ENCODE measurements around the gene CCDC178.
A peak's percentile ranks its signal among the peaks of the same experiment; 100 is the strongest.
"Not testable (repeated sequence)": the region's sequence is repeated elsewhere in the genome, so short reads cannot be mapped to it uniquely, and the experiment has no call there.

Gene CCDC178

GRCh38 chr18:33184958-33185357 is 255.6 kb downstream of the CCDC178 start:
- TF ChIP-seq, protein P1, sequence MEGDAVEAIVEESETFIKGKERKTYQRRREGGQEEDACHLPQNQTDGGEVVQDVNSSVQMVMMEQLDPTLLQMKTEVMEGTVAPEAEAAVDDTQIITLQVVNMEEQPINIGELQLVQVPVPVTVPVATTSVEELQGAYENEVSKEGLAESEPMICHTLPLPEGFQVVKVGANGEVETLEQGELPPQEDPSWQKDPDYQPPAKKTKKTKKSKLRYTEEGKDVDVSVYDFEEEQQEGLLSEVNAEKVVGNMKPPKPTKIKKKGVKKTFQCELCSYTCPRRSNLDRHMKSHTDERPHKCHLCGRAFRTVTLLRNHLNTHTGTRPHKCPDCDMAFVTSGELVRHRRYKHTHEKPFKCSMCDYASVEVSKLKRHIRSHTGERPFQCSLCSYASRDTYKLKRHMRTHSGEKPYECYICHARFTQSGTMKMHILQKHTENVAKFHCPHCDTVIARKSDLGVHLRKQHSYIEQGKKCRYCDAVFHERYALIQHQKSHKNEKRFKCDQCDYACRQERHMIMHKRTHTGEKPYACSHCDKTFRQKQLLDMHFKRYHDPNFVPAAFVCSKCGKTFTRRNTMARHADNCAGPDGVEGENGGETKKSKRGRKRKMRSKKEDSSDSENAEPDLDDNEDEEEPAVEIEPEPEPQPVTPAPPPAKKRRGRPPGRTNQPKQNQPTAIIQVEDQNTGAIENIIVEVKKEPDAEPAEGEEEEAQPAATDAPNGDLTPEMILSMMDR (conservative IDR thresholded peaks at IDR 0.05; ENCODE audit: low read depth, low read length): no peak
- no peak for DNase-seq (ENCODE audit: low read depth)
- no peak overlapping the region for H3K4me3 ChIP-seq (ENCODE audit: low read length)

DNA sequence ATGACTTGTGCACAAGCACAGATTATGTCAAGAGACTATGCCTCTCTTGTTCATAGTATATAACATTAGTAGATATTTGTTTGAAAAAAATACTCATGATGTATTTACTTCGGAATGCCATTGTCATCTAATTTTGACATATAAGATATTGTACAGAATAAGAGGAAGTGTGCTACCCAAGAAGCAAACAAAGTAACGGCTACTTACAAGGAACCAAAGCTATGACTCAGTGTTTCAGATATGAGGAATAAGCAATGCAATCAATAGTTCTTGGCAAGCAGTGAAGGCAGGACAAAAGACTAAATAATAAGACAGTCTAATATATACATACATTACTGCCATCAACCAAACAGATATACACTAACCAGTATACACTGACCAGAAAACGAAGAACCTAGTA is 256.3 kb downstream of the CCDC178 start:
- DNase-seq (ENCODE audit: low read depth): peak; percentile 7
- TF ChIP-seq, protein P1 (conservative IDR thresholded peaks at IDR 0.05; ENCODE audit: low read depth, low read length): no peak
- H3K4me3 ChIP-seq (ENCODE audit: low read length): no peak overlapping the region

DNA sequence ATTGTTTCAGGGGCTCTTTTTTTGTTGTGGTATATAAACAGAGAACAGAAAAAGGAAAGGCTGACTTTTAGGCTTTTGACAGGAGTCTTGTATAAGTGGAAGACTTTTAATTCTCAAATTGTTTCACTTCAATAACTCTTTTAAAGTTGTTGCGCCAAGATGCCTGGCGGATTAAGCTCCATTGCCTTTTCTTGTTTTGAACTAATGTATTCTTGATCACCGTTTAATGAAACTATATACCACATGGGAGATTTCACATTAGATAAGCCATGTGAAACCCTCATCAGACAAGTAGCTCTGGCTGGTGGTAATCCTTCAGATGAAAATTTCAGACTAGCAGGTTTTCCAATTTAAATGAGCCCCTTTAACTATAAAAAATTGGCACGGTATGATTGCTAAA is 257.4 kb downstream of the CCDC178 start:
- H3K4me3 ChIP-seq (ENCODE audit: low read length): no peak overlapping the region
- peak; percentile 15 for DNase-seq (ENCODE audit: low read depth)
- TF ChIP-seq, protein P1 (conservative IDR thresholded peaks at IDR 0.05; ENCODE audit: low read depth, low read length): no peak

GRCh38 chr18:33181016-33181415 is 259.5 kb downstream of the CCDC178 start:
- TF ChIP-seq, protein P1 (conservative IDR thresholded peaks at IDR 0.05; ENCODE audit: low read depth, low read length): no peak
- H3K4me3 ChIP-seq (ENCODE audit: low read length): no peak overlapping the region
- no peak for DNase-seq (ENCODE audit: low read depth)

GRCh38 chr18:33169218-33169617 is 271.3 kb downstream of the CCDC178 start:
- H3K4me3 ChIP-seq (ENCODE audit: low read length): no peak overlapping the region
- DNase-seq (ENCODE audit: low read depth): no peak
- TF ChIP-seq, protein P1 (conservative IDR thresholded peaks at IDR 0.05; ENCODE audit: low read depth, low read length): no peak

- not testable (repeated sequence) for H3K4me3 ChIP-seq (ENCODE audit: low read length); DNase-seq (ENCODE audit: low read depth)
Observed at GRCh38 chr18:33164121-33164520, 276.4 kb downstream of the CCDC178 start.

DNA sequence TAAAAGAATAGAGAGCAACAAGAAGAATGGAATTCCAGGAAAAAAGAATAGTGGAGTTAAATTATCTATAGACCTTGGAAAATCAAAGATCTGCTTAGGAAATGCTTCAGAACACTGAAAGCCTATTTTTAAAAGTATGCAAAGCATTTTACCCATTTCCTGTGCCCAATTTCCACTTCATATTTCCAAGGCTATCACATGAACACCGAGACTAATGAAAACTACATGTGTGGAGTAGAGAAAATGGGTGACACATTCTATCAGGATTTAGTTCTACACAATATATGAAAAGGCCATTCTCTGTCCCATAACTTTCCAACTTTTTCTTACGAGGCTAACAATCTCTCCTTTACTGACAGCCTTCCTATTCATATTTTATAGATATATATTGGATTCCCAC is 279.4 kb downstream of the CCDC178 start:
- no peak for DNase-seq (ENCODE audit: low read depth)
- TF ChIP-seq, protein P1 (conservative IDR thresholded peaks at IDR 0.05; ENCODE audit: low read depth, low read length): no peak

GRCh38 chr18:33159151-33159550 is 281.4 kb downstream of the CCDC178 start:
- no peak for DNase-seq (ENCODE audit: low read depth)
- H3K4me3 ChIP-seq (ENCODE audit: low read length): no peak overlapping the region
- TF ChIP-seq, protein P1 (conservative IDR thresholded peaks at IDR 0.05; ENCODE audit: low read depth, low read length): no peak

More for the DNA sequence above, 279.4 kb downstream of the CCDC178 start:
- no peak overlapping the region for H3K4me3 ChIP-seq (ENCODE audit: low read length)

All from retinal pigment epithelial cell (primary cell).